GM12801 (cell line): ENCODE data around the gene SARM1.

ENCODE experiments used
- CTCF ChIP-seq: IDR thresholded peaks from one replicate; pipeline ENCODE4 v1.5.1; 2011; ENCODE audit warnings: control low read depth; ENCODE audit not compliant: insufficient read length; ENCODE audit errors: extremely low read depth

Gene SARM1

GRCh38 chr17:28350271-28350670, 21.2 kb upstream of the SARM1 start:
- no peak for TF ChIP-seq CTCF

GRCh38 chr17:28357061-28357900, 14.2 kb upstream of the SARM1 start, which contains the start of gene POLDIP2:
Gene POLDIP2 (minus strand): TSS chr17:28357527. CDS start chr17:28357448, 79 bp downstream.
- no peak for TF ChIP-seq CTCF

- TF ChIP-seq CTCF, result no peak
Observed at GRCh38 chr17:28357901-28358197, 13.6 kb upstream of the SARM1 start.

GRCh38 chr17:28363186-28363585, 8.3 kb upstream of the SARM1 start:
- TF ChIP-seq CTCF, result no peak

- TF ChIP-seq CTCF, result no peak
Observed at GRCh38 chr17:28363776-28364650, 7.5 kb upstream of the SARM1 start.

GRCh38 chr17:28364665-28365363, 6.7 kb upstream of the SARM1 start, which contains the start of gene SEBOX:
Gene SEBOX (minus strand): TSS chr17:28365199. CDS start chr17:28365151, 48 bp downstream.
- TF ChIP-seq CTCF, result no peak

GRCh38 chr17:28365487-28365886, 6.0 kb upstream of the SARM1 start:
- no peak for TF ChIP-seq CTCF
